COLO668 (cell line): Measurements from ENCODE around the gene TYROBP.
A peak's percentile ranks its signal among the peaks of the same experiment; 100 is the strongest.
"Not testable (repeated sequence)": the region's sequence is repeated elsewhere in the genome, so short reads cannot be mapped to it uniquely, and the experiment has no call there.

Experiments used
- DNase-seq: peaks from one replicate; lab custom pipeline; 2025; ENCODE audit not compliant: unreplicated experiment; lab: John Stamatoyannopoulos, UW

The TYROBP gene

GRCh38 chr19:35932291-35932936 lies 24.3 kb upstream of the TYROBP start:
- peak; percentile 21 for DNase-seq

GRCh38 chr19:35931874-35932202 lies 23.7 kb upstream of the TYROBP start:
- DNase-seq = no peak

- DNase-seq = peak; percentile 99
Measured at GRCh38 chr19:35931161-35931873, 23.2 kb upstream of the TYROBP start.

GRCh38 chr19:35929876-35930275 lies 21.8 kb upstream of the TYROBP start:
- no peak for DNase-seq

GRCh38 chr19:35928507-35928906 lies 20.4 kb upstream of the TYROBP start:
- DNase-seq = no peak

- no peak for DNase-seq
Measured at GRCh38 chr19:35925501-35925900, 17.4 kb upstream of the TYROBP start.

GRCh38 chr19:35921012-35921411 lies 12.9 kb upstream of the TYROBP start:
- no peak for DNase-seq

- DNase-seq = no peak
Measured at GRCh38 chr19:35919306-35919705, 11.2 kb upstream of the TYROBP start.

- DNase-seq = no peak
Measured at GRCh38 chr19:35915443-35915842, 7.3 kb upstream of the TYROBP start.

GRCh38 chr19:35913589-35913988 lies 5.5 kb upstream of the TYROBP start:
- no peak for DNase-seq

- no peak for DNase-seq
Measured at GRCh38 chr19:35911790-35912189, 3.7 kb upstream of the TYROBP start.

GRCh38 chr19:35911173-35911572 lies 3.1 kb upstream of the TYROBP start:
- no peak for DNase-seq

- DNase-seq = not testable (repeated sequence)
Measured at GRCh38 chr19:35910355-35910754, 2.3 kb upstream of the TYROBP start.

- DNase-seq = no peak
Measured at GRCh38 chr19:35909684-35910035, 1.6 kb upstream of the TYROBP start.

GRCh38 chr19:35908973-35909683 lies 1.0 kb upstream of the TYROBP start:
- DNase-seq = no peak

GRCh38 chr19:35907377-35907745 lies 734 bp downstream of the TYROBP start:
- no peak for DNase-seq

- no peak for DNase-seq
Measured at GRCh38 chr19:35905178-35905727, 2.8 kb downstream of the TYROBP start.

- DNase-seq = no peak
Measured at GRCh38 chr19:35904311-35905068, 3.6 kb downstream of the TYROBP start.

GRCh38 chr19:35903550-35904179 lies 4.4 kb downstream of the TYROBP start:
- DNase-seq = peak; percentile 69

GRCh38 chr19:35902870-35903475 lies 5.1 kb downstream of the TYROBP start:
- no peak for DNase-seq
